Liver (tissue), 3 donors: Measurements from ENCODE around the gene TTC7B.

ENCODE experiments used
- ATF3 ChIP-seq: IDR thresholded peaks from 2 replicates; pipeline ENCODE4 v1.6.1; 2016; ENCODE audit warnings: antibody characterized with exemption
- CTCF ChIP-seq: fragments of 150-350 bp; IDR thresholded peaks from 2 replicates; pipeline ENCODE4 v1.5.1; 2017; ENCODE audit warnings: improper control_type of control experiment, low read depth, low read length; ENCODE audit not compliant: missing input control
- GABPA ChIP-seq, 2 donors: IDR thresholded peaks in 1 of 2; conservative IDR thresholded peaks in 1 of 2; 2 replicates each; pipeline ENCODE4 v1.6.1; 2016; ENCODE audit warnings: antibody characterized with exemption in 2 of 2, mild to moderate bottlenecking in 1 of 2, moderate library complexity in 1 of 2
- HNF4A ChIP-seq, 2 donors: conservative IDR thresholded peaks; 2 replicates each; pipeline ENCODE4 v1.6.1; 2016; ENCODE audit warnings: antibody characterized with exemption in 2 of 2, mild to moderate bottlenecking in 2 of 2
- MAX ChIP-seq: IDR thresholded peaks from 2 replicates; pipeline ENCODE4 v1.6.1; 2016; ENCODE audit warnings: antibody characterized with exemption
- RAD21 ChIP-seq, 2 donors: IDR thresholded peaks; 2 replicates each; pipeline ENCODE4 v1.6.1; 2016; ENCODE audit warnings: antibody characterized with exemption in 2 of 2, mild to moderate bottlenecking in 2 of 2
- REST ChIP-seq: IDR thresholded peaks from 2 replicates; pipeline ENCODE4 v1.6.1; 2016; ENCODE audit warnings: antibody characterized with exemption, mild to moderate bottlenecking
- TAF1 ChIP-seq: conservative IDR thresholded peaks from 2 replicates; pipeline ENCODE4 v1.6.1; 2016; ENCODE audit warnings: antibody characterized with exemption, mild to moderate bottlenecking
- YY1 ChIP-seq: IDR thresholded peaks from 2 replicates; pipeline ENCODE4 v1.6.1; 2016; ENCODE audit warnings: antibody characterized with exemption, mild to moderate bottlenecking
- donor health status: healthy.
- donor health status: healthy.

- no peak for TF ChIP-seq CTCF
- TF ChIP-seq GABPA (IDR thresholded peaks at IDR 0.05 in 1 of 2, conservative IDR thresholded peaks at IDR 0.05 in 1 of 2) = no peak
- no peak for TF ChIP-seq RAD21 (IDR thresholded peaks at IDR 0.05)
- no peak for TF ChIP-seq REST
- TF ChIP-seq MAX = no peak
- TF ChIP-seq YY1 = no peak
- no peak for TF ChIP-seq TAF1
- no peak for TF ChIP-seq HNF4A (conservative IDR thresholded peaks at IDR 0.05)
- TF ChIP-seq ATF3 = no peak
Measured at GRCh38 chr14:90777358-90777757, 38.9 kb downstream of the TTC7B start.
